ENCODE data around the gene ABLIM2. TPM values are rescaled to one million over a fixed set of nuclear protein-coding genes. Genes with fewer than 3 reads are reported as not detected.

The ABLIM2 gene
- total and polyA plus RNA-seq, 2 experiments from 2014 or later, result 1.5 to 4.3 TPM

DNA sequence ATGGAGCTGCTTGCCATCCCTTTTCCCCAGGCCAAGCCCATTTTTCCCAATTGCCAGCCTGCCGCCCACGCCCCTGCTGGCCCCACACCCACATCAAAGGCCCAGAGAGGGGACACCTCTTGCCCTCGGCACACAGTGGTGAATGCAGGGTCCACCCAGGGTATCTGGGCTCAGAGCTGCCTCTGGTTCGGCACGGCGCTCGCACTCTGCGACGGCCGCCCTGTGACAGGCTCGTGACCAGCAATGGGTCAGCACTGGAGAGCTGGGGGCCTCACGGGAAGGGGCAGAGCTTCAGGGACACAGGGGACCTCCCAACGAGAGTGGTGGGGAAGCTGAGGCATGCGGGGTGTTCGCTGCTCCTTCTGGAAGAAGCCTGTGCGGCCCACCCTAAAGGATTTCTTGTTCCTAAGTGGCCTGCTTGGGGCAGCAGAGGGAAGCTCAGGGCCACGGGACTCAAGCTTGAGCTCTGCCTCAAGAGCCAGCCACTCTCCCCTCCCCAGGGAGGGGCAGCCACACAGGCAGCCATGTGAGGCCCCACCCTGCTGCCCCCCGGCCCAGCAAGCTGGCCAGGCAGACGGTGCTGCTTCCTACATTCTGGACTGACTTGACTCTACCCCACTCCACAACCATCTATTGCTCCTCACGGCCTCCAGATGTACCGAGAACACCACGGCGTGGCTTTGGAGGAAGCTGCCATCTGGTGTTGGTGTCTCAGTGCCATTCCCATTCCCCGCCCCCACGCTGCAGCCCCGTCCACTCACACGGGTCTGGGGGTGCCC is 73.7 kb downstream of the ABLIM2 start (continued):
- TF ChIP-seq, protein P1, sequence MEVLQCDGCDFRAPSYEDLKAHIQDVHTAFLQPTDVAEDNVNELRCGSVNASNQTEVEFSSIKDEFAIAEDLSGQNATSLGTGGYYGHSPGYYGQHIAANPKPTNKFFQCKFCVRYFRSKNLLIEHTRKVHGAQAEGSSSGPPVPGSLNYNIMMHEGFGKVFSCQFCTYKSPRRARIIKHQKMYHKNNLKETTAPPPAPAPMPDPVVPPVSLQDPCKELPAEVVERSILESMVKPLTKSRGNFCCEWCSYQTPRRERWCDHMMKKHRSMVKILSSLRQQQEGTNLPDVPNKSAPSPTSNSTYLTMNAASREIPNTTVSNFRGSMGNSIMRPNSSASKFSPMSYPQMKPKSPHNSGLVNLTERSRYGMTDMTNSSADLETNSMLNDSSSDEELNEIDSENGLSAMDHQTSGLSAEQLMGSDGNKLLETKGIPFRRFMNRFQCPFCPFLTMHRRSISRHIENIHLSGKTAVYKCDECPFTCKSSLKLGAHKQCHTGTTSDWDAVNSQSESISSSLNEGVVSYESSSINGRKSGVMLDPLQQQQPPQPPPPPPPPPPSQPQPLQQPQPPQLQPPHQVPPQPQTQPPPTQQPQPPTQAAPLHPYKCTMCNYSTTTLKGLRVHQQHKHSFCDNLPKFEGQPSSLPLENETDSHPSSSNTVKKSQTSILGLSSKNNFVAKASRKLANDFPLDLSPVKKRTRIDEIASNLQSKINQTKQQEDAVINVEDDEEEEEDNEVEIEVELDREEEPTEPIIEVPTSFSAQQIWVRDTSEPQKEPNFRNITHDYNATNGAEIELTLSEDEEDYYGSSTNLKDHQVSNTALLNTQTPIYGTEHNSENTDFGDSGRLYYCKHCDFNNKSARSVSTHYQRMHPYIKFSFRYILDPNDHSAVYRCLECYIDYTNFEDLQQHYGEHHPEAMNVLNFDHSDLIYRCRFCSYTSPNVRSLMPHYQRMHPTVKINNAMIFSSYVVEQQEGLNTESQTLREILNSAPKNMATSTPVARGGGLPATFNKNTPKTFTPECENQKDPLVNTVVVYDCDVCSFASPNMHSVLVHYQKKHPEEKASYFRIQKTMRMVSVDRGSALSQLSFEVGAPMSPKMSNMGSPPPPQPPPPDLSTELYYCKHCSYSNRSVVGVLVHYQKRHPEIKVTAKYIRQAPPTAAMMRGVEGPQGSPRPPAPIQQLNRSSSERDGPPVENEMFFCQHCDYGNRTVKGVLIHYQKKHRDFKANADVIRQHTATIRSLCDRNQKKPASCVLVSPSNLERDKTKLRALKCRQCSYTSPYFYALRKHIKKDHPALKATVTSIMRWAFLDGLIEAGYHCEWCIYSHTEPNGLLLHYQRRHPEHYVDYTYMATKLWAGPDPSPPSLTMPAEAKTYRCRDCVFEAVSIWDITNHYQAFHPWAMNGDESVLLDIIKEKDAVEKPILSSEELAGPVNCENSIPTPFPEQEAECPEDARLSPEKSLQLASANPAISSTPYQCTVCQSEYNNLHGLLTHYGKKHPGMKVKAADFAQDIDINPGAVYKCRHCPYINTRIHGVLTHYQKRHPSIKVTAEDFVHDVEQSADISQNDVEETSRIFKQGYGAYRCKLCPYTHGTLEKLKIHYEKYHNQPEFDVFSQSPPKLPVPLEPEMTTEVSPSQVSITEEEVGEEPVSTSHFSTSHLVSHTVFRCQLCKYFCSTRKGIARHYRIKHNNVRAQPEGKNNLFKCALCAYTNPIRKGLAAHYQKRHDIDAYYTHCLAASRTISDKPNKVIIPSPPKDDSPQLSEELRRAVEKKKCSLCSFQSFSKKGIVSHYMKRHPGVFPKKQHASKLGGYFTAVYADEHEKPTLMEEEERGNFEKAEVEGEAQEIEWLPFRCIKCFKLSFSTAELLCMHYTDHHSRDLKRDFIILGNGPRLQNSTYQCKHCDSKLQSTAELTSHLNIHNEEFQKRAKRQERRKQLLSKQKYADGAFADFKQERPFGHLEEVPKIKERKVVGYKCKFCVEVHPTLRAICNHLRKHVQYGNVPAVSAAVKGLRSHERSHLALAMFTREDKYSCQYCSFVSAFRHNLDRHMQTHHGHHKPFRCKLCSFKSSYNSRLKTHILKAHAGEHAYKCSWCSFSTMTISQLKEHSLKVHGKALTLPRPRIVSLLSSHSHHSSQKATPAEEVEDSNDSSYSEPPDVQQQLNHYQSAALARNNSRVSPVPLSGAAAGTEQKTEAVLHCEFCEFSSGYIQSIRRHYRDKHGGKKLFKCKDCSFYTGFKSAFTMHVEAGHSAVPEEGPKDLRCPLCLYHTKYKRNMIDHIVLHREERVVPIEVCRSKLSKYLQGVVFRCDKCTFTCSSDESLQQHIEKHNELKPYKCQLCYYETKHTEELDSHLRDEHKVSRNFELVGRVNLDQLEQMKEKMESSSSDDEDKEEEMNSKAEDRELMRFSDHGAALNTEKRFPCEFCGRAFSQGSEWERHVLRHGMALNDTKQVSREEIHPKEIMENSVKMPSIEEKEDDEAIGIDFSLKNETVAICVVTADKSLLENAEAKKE (CRISPR knock-in tag; IDR thresholded peaks at IDR 0.05), result no peak
- TF ChIP-seq STAT1 (IDR thresholded peaks at IDR 0.05; ENCODE audit: unreplicated experiment) (no peak), EZH2 (IDR thresholded peaks at IDR 0.05; ENCODE audit: low read depth, unreplicated experiment) (no peak), NANOG (IDR thresholded peaks at IDR 0.05; ENCODE audit: borderline replicate concordance) (no peak), JUNB (IDR thresholded peaks at IDR 0.05; ENCODE audit: unreplicated experiment) (no peak)

DNA sequence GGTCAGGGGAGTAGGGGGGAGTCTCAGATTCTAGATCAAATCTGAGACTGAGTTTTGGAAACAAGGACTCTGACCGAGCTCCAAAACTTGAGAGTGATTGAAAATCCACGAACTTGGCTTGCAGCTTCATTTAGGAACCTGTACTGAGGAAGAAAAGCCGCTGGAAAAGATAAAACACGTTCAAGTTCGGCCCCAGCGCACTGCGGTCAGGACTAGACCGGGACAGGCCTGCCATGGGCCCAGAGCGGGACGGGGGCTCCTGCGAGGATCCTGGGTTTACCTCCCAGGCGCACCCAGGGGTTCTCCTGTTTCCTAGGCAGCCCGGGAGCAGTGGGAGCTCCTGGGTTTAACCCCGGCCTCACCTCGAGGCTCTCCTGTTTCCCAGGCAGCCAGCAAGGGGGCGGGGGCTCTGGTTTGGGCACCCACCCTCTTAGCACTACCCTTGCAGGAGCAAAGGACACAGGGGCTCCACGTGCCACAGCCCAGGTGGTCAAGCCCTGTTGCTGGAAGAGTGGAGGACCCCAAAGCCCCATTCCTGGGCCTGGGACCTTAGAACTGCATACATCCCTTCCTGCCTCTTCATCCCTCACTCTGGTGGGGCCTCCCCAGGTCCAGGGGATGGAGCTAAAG is 74.5 kb downstream of the ABLIM2 start:
- Mint-ChIP-seq H3K4me1 (peaks cover 44% of the 10 kb centered on the region), H3K27ac (no peak overlapping the region), H3K4me3 (no peak overlapping the region), H3K36me3 (ENCODE audit: low read depth) (no peaks in the 10 kb centered on the region), H3K27me3 (ENCODE audit: insufficient read depth, low read depth, poor library complexity) (peaks cover 10% of the 10 kb centered on the region), H3K9me3 (no peaks in the 10 kb centered on the region; the same call in 2 of the 3 replicates)
- no peaks in the 10 kb centered on the region for H3K4me1 ChIP-seq (ENCODE audit: insufficient read depth)
- ATAC-seq (no peak), DNase-seq (ENCODE audit: low spot score) (no peak)
- no peaks in the 10 kb centered on the region for H3K36me3 ChIP-seq (ENCODE audit: insufficient read depth)
- H2AFZ ChIP-seq, result no peak overlapping the region
- no peak overlapping the region for H3K4me2 ChIP-seq
- no peaks in the 10 kb centered on the region for H3F3A ChIP-seq (replicated peaks; ENCODE audit: low read depth)
- no peak overlapping the region for H3K27ac ChIP-seq (ENCODE audit: low read depth)
- no peaks in the 10 kb centered on the region for H3K27me3 ChIP-seq (ENCODE audit: insufficient read depth)
- no peaks in the 10 kb centered on the region for H3K79me2 ChIP-seq (replicated peaks; ENCODE audit: insufficient read depth)
- no peaks in the 10 kb centered on the region for H4K20me1 ChIP-seq (replicated peaks; ENCODE audit: insufficient read depth)
- no peak overlapping the region for H3K4me3 ChIP-seq
- no peaks in the 10 kb centered on the region for H3K9me2 ChIP-seq (ENCODE audit: insufficient read depth)
- TF ChIP-seq ZNF114 (CRISPR knock-in tag; IDR thresholded peaks at IDR 0.05), result no peak
- TF ChIP-seq ZNF331 (CRISPR knock-in tag; IDR thresholded peaks at IDR 0.05; ENCODE audit: low read depth), result no peak
- TF ChIP-seq CREB1 (CRISPR knock-in tag; IDR thresholded peaks at IDR 0.05; ENCODE audit: low read depth), result no peak
- TF ChIP-seq ETS1 (IDR thresholded peaks at IDR 0.05), result no peak
- TF ChIP-seq STAT1 (IDR thresholded peaks at IDR 0.05; ENCODE audit: unreplicated experiment), result no peak
- no peak for TF ChIP-seq NANOG (IDR thresholded peaks at IDR 0.05; ENCODE audit: borderline replicate concordance)
- no peak for TF ChIP-seq POLR2AphosphoS5 (IDR thresholded peaks at IDR 0.05; ENCODE audit: low read depth)
